Body of pancreas (tissue), 4 donors: ENCODE results near the gene DOCK3.

Experiments used
- CTCF ChIP-seq, 7 experiments: fragments of 450-650 bp in 4 of 7; fragments of 200-600 bp in 3 of 7; sonication (generic) in 3 of 7; IDR thresholded peaks; one replicate each; pipeline ENCODE4 v1.5.1; 2016 to 2019; ENCODE audit warnings: antibody characterized with exemption in 7 of 7
- POLR2A ChIP-seq, 3 donors: fragments of 450-650 bp; IDR thresholded peaks; one replicate each; pipeline ENCODE4 v1.6.1; 2016; ENCODE audit warnings: antibody characterized with exemption in 3 of 3, mild to moderate bottlenecking in 2 of 3

- no peak for TF ChIP-seq CTCF (IDR thresholded peaks at IDR 0.05)
- TF ChIP-seq POLR2A (IDR thresholded peaks at IDR 0.05), result no peak
Measured at GRCh38 chr3:51362476-51362875, 687.7 kb downstream of the DOCK3 start.
